Thyroid gland (tissue), 4 donors: ENCODE measurements around the gene C1QTNF12.

Source experiments
- CTCF ChIP-seq, 6 experiments: fragments of 200-600 bp in 3 of 6; fragments of 450-650 bp in 3 of 6; sonication (generic) in 3 of 6; IDR thresholded peaks; one replicate each; pipeline ENCODE4 v1.5.1; 2016 to 2019; ENCODE audit warnings: antibody characterized with exemption in 6 of 6, mild to moderate bottlenecking in 2 of 6, inconsistent platforms in 1 of 6, moderate library complexity in 1 of 6
- POLR2A ChIP-seq, 2 donors: fragments of 450-650 bp; IDR thresholded peaks; one replicate each; pipeline ENCODE4 v1.6.1; 2017; ENCODE audit warnings: antibody characterized with exemption in 2 of 2, mild to moderate bottlenecking in 2 of 2, moderate library complexity in 1 of 2

- TF ChIP-seq CTCF (IDR thresholded peaks at IDR 0.05), result no peak
- no peak for TF ChIP-seq POLR2A (IDR thresholded peaks at IDR 0.05)
These were observed 32.9 kb downstream of the C1QTNF12 start, which contains the start of gene TNFRSF4 for GRCh38 chr1:1213345-1214265.
